ENCODE data around the gene TBL2.

The TBL2 gene

DNA sequence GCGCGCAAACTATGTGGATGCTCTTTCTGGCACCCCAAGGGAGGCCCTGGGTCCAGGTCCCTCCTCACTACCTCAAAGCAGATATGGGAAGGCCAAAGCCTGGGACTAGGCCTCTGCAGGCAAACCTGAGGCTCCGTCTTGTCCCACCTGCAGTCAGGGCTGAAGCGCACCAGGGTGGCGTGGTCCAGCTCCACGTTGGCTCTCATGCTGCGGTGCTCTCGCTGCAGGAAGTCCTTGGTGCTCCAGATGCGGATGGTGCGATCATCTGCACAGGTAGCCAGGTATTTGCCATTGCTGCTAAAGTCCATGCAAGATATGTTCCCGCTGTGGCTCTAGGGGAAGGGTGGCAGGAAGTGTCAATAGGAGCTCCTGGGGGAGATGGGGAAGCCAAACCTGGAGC is 4.6 kb downstream of the TBL2 start:
- TF ChIP-seq TOX (CRISPR knock-in tag; IDR thresholded peaks at IDR 0.05; ENCODE audit: borderline replicate concordance), result no peak
- no peak for TF ChIP-seq GLIS3 (CRISPR knock-in tag; IDR thresholded peaks at IDR 0.05)
- TF ChIP-seq ZNF70 (CRISPR knock-in tag; IDR thresholded peaks at IDR 0.05), result no peak
- TF ChIP-seq ZFP3 (CRISPR knock-in tag; IDR thresholded peaks at IDR 0.05), result no peak
- TF ChIP-seq ZNF565 (CRISPR knock-in tag; conservative IDR thresholded peaks at IDR 0.05; ENCODE audit: low read depth), result no peak
- no peak for ATAC-seq

DNA sequence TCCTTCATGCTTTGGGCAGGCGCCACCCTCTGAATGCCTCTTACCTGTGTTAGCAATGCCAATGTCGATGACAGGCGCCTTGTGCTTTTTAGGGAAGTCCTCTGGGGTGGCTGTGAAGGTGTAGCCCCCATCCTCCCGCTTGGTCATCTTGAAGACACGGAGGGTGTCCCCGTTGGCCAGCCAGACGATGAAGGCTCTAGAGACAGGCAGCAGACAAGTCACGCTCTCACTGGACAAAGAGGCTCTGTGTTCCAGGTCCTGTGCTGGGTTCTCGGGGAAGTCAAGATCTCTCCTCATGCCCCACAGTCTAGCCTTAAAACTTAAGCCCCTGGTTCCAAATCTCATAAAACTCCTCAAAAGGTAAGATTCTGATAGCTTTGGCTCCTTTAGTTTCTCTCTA is 5.1 kb downstream of the TBL2 start:
- ATAC-seq, result no peak
- TF ChIP-seq ZFP3 (CRISPR knock-in tag; IDR thresholded peaks at IDR 0.05) (no peak), OSR1 (CRISPR knock-in tag; IDR thresholded peaks at IDR 0.05) (no peak)

DNA sequence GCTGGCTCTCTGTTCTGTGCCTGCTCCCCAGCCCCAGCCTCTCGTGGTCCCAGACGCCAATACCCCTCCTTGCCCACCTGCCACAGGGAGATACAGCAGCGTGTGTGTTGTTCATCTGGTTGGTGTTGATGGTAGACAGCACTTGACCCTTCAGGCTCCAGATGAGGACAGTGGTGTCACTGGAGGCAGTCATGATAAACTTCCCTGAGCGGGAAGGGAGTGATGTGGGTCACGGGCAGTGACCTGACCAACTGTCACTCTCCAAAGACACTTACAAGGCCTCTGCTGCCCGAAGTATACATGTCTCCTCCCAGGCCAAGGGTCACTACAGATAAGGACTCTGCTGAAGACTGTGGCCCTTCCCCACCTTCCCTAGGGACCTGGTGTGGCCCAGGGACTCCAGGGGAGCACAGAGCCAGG is 5.6 kb downstream of the TBL2 start:
- no peak for ATAC-seq
- TF ChIP-seq TOX (CRISPR knock-in tag; IDR thresholded peaks at IDR 0.05; ENCODE audit: borderline replicate concordance), result no peak
- TF ChIP-seq ESRRG (CRISPR knock-in tag; IDR thresholded peaks at IDR 0.05), result no peak
- no peak for TF ChIP-seq ZNF70 (CRISPR knock-in tag; IDR thresholded peaks at IDR 0.05)
- TF ChIP-seq ZNF565 (CRISPR knock-in tag; conservative IDR thresholded peaks at IDR 0.05; ENCODE audit: low read depth), result no peak
- TF ChIP-seq, protein P1, sequence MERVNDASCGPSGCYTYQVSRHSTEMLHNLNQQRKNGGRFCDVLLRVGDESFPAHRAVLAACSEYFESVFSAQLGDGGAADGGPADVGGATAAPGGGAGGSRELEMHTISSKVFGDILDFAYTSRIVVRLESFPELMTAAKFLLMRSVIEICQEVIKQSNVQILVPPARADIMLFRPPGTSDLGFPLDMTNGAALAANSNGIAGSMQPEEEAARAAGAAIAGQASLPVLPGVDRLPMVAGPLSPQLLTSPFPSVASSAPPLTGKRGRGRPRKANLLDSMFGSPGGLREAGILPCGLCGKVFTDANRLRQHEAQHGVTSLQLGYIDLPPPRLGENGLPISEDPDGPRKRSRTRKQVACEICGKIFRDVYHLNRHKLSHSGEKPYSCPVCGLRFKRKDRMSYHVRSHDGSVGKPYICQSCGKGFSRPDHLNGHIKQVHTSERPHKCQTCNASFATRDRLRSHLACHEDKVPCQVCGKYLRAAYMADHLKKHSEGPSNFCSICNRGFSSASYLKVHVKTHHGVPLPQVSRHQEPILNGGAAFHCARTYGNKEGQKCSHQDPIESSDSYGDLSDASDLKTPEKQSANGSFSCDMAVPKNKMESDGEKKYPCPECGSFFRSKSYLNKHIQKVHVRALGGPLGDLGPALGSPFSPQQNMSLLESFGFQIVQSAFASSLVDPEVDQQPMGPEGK (CRISPR knock-in tag; IDR thresholded peaks at IDR 0.05; ENCODE audit: borderline replicate concordance), result no peak
- TF ChIP-seq PPARA (CRISPR knock-in tag; IDR thresholded peaks at IDR 0.05; ENCODE audit: borderline replicate concordance), result no peak
- TF ChIP-seq ARNTL (CRISPR knock-in tag; IDR thresholded peaks at IDR 0.05; ENCODE audit: borderline replicate concordance, low read depth), result no peak
- TF ChIP-seq, protein P2, sequence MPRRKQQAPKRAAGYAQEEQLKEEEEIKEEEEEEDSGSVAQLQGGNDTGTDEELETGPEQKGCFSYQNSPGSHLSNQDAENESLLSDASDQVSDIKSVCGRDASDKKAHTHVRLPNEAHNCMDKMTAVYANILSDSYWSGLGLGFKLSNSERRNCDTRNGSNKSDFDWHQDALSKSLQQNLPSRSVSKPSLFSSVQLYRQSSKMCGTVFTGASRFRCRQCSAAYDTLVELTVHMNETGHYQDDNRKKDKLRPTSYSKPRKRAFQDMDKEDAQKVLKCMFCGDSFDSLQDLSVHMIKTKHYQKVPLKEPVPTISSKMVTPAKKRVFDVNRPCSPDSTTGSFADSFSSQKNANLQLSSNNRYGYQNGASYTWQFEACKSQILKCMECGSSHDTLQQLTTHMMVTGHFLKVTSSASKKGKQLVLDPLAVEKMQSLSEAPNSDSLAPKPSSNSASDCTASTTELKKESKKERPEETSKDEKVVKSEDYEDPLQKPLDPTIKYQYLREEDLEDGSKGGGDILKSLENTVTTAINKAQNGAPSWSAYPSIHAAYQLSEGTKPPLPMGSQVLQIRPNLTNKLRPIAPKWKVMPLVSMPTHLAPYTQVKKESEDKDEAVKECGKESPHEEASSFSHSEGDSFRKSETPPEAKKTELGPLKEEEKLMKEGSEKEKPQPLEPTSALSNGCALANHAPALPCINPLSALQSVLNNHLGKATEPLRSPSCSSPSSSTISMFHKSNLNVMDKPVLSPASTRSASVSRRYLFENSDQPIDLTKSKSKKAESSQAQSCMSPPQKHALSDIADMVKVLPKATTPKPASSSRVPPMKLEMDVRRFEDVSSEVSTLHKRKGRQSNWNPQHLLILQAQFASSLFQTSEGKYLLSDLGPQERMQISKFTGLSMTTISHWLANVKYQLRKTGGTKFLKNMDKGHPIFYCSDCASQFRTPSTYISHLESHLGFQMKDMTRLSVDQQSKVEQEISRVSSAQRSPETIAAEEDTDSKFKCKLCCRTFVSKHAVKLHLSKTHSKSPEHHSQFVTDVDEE (CRISPR knock-in tag; IDR thresholded peaks at IDR 0.05), result no peak
- TF ChIP-seq BACH2 (CRISPR knock-in tag; IDR thresholded peaks at IDR 0.05; ENCODE audit: borderline replicate concordance), result no peak
- no peak for TF ChIP-seq ZFP30 (CRISPR knock-in tag; IDR thresholded peaks at IDR 0.05)
- no peak for TF ChIP-seq ZNF8 (CRISPR knock-in tag; IDR thresholded peaks at IDR 0.05)
- TF ChIP-seq, protein P3, sequence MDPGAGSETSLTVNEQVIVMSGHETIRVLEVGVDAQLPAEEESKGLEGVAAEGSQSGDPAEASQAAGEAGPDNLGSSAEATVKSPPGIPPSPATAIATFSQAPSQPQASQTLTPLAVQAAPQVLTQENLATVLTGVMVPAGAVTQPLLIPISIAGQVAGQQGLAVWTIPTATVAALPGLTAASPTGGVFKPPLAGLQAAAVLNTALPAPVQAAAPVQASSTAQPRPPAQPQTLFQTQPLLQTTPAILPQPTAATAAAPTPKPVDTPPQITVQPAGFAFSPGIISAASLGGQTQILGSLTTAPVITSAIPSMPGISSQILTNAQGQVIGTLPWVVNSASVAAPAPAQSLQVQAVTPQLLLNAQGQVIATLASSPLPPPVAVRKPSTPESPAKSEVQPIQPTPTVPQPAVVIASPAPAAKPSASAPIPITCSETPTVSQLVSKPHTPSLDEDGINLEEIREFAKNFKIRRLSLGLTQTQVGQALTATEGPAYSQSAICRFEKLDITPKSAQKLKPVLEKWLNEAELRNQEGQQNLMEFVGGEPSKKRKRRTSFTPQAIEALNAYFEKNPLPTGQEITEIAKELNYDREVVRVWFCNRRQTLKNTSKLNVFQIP (CRISPR knock-in tag; IDR thresholded peaks at IDR 0.05; ENCODE audit: borderline replicate concordance, low read depth), result no peak

DNA sequence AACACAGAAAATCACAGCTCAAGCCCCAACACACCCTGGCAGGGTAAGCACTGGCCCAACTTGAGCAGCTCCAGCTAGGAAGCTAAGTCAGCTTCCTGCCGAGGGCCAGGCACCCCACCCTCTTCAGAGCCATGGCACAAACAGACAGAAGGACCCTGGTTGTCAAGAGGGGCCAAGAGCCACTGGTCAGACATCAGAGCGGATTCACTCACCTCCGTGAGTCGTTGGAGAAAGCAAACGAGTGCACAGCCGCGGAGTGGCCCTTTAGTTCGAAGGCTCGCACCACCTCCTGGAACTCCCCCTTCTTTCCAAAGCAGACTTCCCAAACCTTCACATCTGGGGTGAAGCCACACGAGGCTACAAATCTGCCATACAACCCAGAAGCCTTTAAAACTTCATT is 7.4 kb downstream of the TBL2 start:
- no peak for TF ChIP-seq RARB (CRISPR knock-in tag; IDR thresholded peaks at IDR 0.05)
- TF ChIP-seq, protein P3 (CRISPR knock-in tag; IDR thresholded peaks at IDR 0.05; ENCODE audit: borderline replicate concordance, low read depth), result no peak
- TF ChIP-seq ISL1 (CRISPR knock-in tag; IDR thresholded peaks at IDR 0.05), result no peak
- TF ChIP-seq ZFP3 (CRISPR knock-in tag; IDR thresholded peaks at IDR 0.05), result no peak
- TF ChIP-seq PPARA (CRISPR knock-in tag; IDR thresholded peaks at IDR 0.05; ENCODE audit: borderline replicate concordance), result no peak
- no peak for TF ChIP-seq ZNF70 (CRISPR knock-in tag; IDR thresholded peaks at IDR 0.05)
- TF ChIP-seq ARNTL (CRISPR knock-in tag; IDR thresholded peaks at IDR 0.05; ENCODE audit: borderline replicate concordance, low read depth), result no peak
- TF ChIP-seq, protein P1 (CRISPR knock-in tag; IDR thresholded peaks at IDR 0.05; ENCODE audit: borderline replicate concordance), result no peak
- no peak for TF ChIP-seq ZNF565 (CRISPR knock-in tag; conservative IDR thresholded peaks at IDR 0.05; ENCODE audit: low read depth)
- no peak for TF ChIP-seq GLIS3 (CRISPR knock-in tag; IDR thresholded peaks at IDR 0.05)
- no peak for ATAC-seq
